Retina (tissue), 1 donor: ENCODE results near the gene XDH.

Source experiments
- DNase-seq: peaks from one replicate; pipeline ENCODE4 v3.0.0-alpha.2; 2016

The XDH gene

DNA sequence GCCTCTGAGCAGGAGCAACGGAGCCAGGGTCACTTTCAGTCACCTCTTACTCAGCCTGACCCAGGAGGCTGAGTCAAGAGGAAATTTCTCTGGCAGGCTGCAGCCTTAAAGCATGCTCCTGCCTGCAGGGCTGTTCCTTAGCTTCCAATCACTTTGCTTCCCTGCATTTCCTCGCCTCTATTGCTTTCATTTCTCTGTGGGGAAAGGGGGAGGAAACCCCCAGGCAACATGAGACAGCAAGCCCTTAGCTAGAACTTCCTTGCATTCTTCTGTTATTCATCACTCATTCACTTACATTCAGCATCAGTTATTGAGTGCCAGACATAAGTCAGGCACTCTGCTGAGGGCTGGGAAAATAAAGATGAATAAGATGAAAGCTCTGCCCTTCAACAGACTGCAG, 13.0 kb downstream of the XDH start:
- no peak for DNase-seq

DNA sequence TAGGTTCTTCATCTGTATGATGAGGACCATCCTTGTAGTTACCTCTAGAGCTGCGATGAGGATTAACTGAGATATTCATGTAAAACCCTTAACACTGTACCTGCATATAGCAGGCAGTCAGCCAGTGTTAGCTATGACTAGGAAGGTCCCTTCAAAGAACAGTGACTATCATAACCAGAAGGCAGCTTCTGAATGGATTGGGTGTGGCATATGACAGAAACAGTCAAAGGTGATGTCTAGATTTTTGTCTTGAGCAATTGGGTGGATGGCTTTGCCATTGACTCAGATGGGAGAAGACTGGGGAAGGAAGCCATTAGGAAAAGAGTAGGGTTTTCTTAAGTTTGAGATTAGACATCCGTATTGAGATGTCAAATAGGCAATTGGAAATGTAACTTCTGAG, 15.7 kb downstream of the XDH start:
- no peak for DNase-seq

DNA sequence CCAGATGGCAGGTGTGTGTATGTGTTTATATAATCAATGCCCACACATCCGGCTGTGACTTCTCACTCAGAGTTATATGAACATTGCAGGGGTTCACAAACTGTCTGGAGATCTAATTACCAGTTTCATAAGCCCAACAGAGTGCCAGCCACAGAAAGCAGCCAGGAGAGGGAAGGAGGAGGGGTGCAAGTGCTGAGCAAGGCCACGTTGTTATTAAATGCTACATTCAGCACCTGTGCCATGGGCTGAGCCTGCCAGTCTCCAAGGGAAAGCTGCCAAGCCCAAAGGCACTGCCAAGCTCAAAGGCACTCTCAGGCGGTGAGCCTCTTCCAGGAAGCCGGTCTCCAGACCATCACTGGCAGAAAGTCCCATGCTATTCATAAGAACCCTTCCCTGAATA, 17.4 kb downstream of the XDH start:
- DNase-seq, result no peak

GRCh38 chr2:31390324-31390723, 24.2 kb downstream of the XDH start:
- no peak for DNase-seq

DNA sequence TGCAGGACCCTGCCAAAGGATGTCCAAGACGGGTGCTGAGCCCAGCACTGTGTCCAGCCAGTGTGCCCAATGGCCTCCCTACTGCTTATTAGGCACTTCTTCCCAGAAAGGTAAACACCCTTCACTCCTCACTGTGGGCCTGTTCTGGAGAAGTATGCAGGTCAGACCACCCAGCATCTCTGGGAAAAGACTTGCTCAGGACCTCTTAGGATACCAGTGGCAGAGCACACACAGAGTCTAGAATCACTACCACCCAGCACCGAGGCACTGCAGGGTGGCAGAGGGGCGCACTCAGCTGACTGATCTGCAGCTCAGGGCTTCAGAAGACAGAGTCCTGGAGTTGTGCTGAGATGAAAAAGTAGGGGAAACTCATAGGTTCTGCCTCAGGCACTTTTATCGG, 25.8 kb downstream of the XDH start:
- no peak for DNase-seq

DNA sequence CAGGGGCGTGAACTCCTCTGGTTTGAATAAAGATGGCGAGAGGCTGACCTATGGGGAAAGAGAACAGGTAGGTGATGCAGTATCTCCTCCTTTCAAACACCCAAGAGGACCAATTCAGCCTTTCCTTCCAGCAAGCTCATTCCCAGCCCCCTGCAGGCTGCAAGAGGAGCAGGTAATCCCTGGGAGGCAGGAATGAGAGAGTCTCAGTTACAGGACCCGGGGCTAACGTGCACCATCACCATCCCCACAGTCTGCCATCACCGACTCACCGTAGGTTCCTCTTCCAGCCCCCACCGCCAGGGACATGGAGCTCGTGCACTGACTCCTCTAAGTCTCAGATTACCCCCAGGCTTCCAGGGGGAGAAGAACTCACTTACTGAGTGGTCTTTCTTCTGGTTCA, 26.7 kb downstream of the XDH start:
- DNase-seq, result no peak

DNA sequence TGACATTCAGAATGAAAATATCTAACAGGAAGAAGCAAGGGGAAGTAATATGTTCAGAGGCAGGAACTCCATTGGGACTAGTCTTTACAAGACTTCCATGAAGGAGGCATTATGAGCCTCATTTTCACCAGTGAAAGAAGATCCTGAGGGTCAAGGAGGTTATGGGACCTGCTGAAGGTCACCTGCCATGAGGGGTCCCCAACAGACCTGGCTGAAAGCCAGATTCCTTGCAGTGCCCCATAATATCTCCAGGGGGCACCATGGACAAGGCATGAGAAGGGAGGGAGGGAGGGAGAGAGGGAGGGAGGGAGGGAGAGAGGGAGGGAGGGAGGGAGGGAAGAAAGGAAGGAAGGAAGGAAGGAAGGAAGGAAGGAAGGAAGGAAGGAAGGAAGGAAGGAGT, 27.9 kb downstream of the XDH start:
- DNase-seq, result no peak

DNA sequence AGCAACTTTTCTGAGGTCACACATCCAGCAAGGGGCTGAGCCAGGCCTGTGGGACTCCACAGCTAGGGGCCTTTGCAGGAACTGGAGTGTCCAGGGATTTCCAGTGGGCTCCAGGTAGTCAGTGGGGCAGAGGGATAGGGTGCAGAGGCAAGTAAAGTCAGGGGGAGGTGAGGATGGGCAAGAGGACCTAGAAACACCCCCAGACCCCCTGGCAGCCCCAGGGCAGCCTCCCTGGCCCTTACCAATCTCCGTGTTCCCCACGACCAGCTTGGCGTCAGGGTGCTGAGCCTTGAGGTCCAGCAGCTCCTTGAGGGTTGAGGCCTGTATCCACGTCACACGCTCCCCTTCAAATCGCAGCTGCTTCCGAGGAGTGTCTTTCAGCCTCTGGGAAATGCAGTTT, 28.4 kb downstream of the XDH start:
- DNase-seq, result no peak

GRCh38 chr2:31384771-31385276, 29.7 kb downstream of the XDH start:
- no peak for DNase-seq

DNA sequence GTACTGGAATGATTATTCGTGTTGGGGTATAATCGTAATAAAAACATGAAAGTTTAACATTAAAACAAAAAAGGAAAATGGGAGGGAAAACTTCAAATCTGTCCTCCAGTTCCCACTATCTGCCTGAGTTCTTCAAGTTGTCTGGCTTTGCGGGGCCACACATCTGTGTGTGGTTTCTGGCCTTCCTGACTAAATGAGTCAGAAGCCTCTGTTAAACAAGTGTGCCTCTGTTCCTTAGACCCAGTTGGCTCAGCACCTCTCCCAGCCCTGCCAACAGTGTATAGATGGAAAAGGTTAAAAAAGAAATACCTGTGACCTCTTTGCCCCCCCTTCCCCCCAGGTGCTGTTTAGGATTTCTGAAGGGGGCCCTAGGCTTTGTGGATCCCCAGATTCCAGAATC, 30.2 kb downstream of the XDH start:
- DNase-seq, result no peak

DNA sequence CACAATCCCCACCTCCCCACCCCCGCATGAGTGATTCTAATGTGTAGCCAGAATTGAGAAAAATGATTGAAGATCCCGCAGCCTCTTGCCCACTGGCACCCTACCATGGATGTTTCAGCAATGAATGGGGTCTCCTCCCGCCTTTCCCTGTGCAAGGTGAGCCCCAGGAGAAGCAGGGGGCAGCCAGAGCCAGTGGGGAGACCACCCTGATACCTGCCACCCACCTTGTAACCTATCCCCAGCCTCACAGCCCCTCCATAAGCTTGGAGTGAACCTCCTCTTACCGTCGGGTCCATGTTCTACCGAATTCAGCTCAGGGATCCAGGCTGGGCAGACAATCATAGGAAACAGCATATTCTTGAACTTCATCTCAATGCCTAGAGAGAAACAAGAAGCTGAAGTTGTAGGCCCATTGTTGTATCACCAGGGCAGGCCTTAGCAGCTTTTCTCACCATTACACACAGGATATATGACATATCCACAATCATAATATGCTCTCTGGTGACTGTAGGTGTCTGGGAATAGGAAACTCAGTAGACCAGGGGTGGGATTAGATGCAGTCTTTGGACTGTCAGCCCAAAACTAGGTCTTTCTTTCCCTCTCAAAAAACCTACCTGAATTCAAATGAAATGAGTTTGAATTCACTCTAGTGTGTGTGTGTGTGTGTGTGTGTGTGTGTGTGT, 30.9 kb downstream of the XDH start:
- no peak for DNase-seq

- no peak for DNase-seq
These were observed 32.0 kb downstream of the XDH start for GRCh38 chr2:31382452-31383120.

GRCh38 chr2:31381601-31382000, 32.9 kb downstream of the XDH start:
- DNase-seq, result no peak

DNA sequence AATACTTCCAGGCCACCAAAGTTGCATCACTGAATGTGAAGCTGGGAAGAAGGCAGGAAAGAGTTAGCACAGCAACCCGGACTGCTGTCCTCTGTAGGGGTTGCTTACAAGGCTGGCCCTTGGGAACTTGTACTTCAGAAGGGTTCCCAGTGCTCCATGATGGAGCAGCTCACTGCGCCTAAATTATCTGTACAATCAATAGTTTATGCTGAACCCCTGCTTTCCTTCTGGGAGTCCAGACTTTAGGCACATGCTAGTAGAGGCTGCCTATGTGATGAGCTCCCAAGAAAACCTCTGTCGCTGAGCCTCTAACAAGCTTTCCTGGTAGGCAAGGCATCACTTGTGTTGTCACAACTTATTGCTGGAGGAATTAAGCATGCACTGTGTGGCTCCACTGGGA, 34.3 kb downstream of the XDH start:
- DNase-seq, result no peak

DNA sequence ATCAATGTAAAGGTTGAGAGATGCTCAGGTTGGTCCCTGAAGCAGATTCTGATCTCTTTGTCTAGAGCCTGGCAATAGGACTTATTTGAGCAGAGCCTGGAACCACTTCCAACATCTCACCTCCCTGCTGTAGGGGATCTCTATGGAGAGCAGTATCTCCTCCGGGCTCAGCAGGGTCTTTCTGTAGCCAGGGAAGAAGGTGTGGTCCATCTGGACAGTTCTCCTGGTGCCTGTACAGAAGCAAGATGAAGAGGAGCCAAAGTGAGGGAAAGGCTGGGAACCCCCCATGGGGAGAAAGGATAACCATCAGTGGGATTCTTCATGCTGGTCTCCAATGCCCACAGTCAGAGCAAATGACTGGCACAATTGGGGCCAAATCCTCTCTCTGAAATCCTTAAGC, 34.8 kb downstream of the XDH start:
- no peak for DNase-seq

GRCh38 chr2:31378791-31379501, 35.6 kb downstream of the XDH start:
- DNase-seq, result no peak

DNA sequence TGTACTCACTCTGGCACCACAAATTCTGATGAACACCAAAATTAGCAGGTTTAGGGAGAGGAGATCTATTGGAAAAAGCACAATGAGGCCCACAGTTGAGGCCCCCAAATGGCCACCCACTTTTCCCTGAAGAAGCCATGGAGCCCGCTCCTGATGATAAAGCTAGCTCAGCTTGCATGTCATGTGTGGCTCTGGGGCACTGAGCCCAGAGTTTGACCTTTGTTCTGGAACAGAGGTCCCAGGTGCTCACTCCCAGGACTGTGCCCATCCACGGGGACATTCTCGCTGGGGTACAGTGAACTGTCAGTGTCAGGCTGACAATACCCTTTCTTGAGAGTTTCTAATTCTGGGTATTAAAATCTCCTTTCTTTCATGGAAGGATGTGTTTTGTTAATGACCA, 36.2 kb downstream of the XDH start:
- DNase-seq, result no peak

- DNase-seq, result no peak
These were observed 41.4 kb downstream of the XDH start for GRCh38 chr2:31373127-31373526.

GRCh38 chr2:31372097-31372496, 42.4 kb downstream of the XDH start:
- no peak for DNase-seq

DNA sequence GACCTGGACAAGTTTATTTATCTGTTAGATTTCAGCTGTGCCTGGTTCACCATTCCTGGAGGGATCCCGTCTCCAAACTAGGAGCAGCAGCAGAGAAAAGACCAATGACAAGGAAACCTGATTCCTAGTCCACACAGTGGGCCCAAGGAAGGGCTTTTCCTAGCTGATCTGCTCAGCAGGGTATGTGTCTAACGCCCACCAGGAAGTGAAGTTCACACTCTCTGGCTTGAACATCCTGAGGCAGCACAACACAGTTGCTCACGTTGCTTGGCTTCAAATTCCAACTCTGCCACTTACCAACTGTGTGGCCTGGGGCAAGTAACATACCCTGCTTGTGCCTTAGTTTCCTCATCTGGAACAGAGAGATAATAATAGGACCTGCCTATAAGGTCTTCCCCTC, 42.9 kb downstream of the XDH start:
- DNase-seq, result no peak

- no peak for DNase-seq
These were observed 47.8 kb downstream of the XDH start for GRCh38 chr2:31366733-31367132.

GRCh38 chr2:31365834-31366505, 48.6 kb downstream of the XDH start:
- DNase-seq, result no peak

- no peak for DNase-seq
These were observed 49.2 kb downstream of the XDH start for GRCh38 chr2:31365348-31365747.
